Activated CD8-positive, alpha-beta T cell treated with anti-CD3 and anti-CD28 coated beads for 36 hours (primary cell): ENCODE measurements around the gene ATXN1. TPM values are rescaled to one million over a fixed set of nuclear protein-coding genes. Genes with fewer than 3 reads are reported as not detected.
A peak's percentile ranks its signal among the peaks of the same experiment; 100 is the strongest.

Source experiments
- ATAC-seq: fragments of 200-7000 bp; cut with Tn5 transposase; one replicate; pipeline ENCODE4 v1.10.0; 2021; ENCODE audit warnings: mild to moderate bottlenecking, moderate library complexity
- CTCF ChIA-PET: fragments of 350-600 bp; sonication (Branson Sonifier 250); formaldehyde crosslinking; loops from one replicate; lab custom pipeline; 2021; ENCODE audit warnings: antibody characterized with exemption; lab: Charles Lee
- POLR2A ChIA-PET: fragments of 350-600 bp; sonication (Branson Sonifier 250); formaldehyde crosslinking; loops from one replicate; lab custom pipeline; 2021; ENCODE audit warnings: antibody characterized with exemption; lab: Charles Lee
- DNase-seq: peaks from one replicate; pipeline ENCODE4 v3.0.0-alpha.2; 2020
- H3K27ac Mint-ChIP-seq: one replicate; pipeline ENCODE4 v1.8.0; 2021; ENCODE audit warnings: mild to moderate bottlenecking, mixed read lengths
- H3K27me3 Mint-ChIP-seq: one replicate; pipeline ENCODE4 v1.8.0; 2021; ENCODE audit warnings: mixed read lengths
- H3K36me3 Mint-ChIP-seq: one replicate; pipeline ENCODE4 v1.8.0; 2021; ENCODE audit warnings: low read depth, mixed read lengths
- H3K4me1 Mint-ChIP-seq: one replicate; pipeline ENCODE4 v1.8.0; 2021; ENCODE audit warnings: low read depth, mixed read lengths
- H3K4me3 Mint-ChIP-seq: one replicate; pipeline ENCODE4 v1.8.0; 2021; ENCODE audit warnings: mild to moderate bottlenecking, moderate library complexity, mixed read lengths
- H3K9me3 Mint-ChIP-seq: one replicate; pipeline ENCODE4 v1.8.0; 2021; ENCODE audit warnings: mixed read lengths
- intact Hi-C: fragments of 100-400 bp; cut with micrococcal nuclease; formaldehyde crosslinking; loops from one replicate; pipeline ENCODE4 v1.10.0; 2022
- total RNA-seq, 2 experiments: library from RNA; stranded (reverse); gene quantifications; one replicate each; pipeline ENCODE4 v1.2.3, GENCODE V29; 2021
- TF ChIP-seq, protein P1 (sequence below): fragments of 200-600 bp; IDR thresholded peaks from one replicate; pipeline ENCODE4 v1.8.0; 2022; ENCODE audit warnings: antibody characterized with exemption, mild to moderate bottlenecking

Gene ATXN1
- total RNA-seq, 2 experiments from 2014 or later = 35.4 to 40.8 TPM

DNA sequence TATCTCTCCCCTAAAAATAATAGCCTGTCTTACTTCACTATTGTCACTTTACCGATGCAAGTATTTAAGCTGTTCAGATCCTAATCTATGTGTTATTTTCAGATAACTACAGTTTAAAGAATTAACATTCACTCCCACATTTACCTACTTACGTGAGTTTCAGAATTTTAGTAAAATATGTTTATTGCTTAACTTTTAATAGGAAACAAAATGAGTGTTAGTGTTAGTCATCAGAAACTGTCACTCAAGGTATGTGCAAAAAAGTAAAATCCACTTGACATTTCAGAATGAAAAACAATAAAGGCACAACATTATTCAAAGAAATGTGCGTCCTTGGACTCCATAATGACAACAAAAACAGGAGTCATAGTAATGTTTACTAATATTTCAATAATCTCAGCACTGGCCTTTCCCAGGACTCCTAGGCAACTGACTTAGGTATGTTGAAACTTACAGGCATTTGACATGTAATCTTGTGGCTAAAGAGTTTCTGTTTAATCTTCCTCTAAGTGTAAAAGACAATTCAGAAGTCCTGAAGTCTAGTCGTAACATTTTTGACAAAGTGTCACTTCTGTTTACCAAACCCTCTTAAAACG is 4.5 kb downstream of the ATXN1 start:
- Mint-ChIP-seq H3K4me3 (peak overlapping the region; percentile 35), H3K27me3 (no peaks in the 10 kb centered on the region), H3K36me3 (peaks cover 30% of the 10 kb centered on the region), H3K9me3 (no peaks in the 10 kb centered on the region), H3K4me1 (peaks cover 56% of the 10 kb centered on the region), H3K27ac (peak overlapping the region; percentile 32)
- no peak for ATAC-seq
- no peak for DNase-seq
- POLR2A ChIA-PET = interaction anchor here (0.6 to 2.6 kb wide), 4 partner anchors 9 to 425 kb away, joined by 3 to 10 read pairs (median 3); no protein-coding TSS in a partner anchor
- intact Hi-C loops = no loop called here
- CTCF ChIA-PET = interaction anchor here (1.0 to 3.4 kb wide), 4 partner anchors 10 to 58 kb away, joined by 3 to 17 read pairs (median 8); no protein-coding TSS in a partner anchor
- TF ChIP-seq, protein P1, sequence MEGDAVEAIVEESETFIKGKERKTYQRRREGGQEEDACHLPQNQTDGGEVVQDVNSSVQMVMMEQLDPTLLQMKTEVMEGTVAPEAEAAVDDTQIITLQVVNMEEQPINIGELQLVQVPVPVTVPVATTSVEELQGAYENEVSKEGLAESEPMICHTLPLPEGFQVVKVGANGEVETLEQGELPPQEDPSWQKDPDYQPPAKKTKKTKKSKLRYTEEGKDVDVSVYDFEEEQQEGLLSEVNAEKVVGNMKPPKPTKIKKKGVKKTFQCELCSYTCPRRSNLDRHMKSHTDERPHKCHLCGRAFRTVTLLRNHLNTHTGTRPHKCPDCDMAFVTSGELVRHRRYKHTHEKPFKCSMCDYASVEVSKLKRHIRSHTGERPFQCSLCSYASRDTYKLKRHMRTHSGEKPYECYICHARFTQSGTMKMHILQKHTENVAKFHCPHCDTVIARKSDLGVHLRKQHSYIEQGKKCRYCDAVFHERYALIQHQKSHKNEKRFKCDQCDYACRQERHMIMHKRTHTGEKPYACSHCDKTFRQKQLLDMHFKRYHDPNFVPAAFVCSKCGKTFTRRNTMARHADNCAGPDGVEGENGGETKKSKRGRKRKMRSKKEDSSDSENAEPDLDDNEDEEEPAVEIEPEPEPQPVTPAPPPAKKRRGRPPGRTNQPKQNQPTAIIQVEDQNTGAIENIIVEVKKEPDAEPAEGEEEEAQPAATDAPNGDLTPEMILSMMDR = no peak

DNA sequence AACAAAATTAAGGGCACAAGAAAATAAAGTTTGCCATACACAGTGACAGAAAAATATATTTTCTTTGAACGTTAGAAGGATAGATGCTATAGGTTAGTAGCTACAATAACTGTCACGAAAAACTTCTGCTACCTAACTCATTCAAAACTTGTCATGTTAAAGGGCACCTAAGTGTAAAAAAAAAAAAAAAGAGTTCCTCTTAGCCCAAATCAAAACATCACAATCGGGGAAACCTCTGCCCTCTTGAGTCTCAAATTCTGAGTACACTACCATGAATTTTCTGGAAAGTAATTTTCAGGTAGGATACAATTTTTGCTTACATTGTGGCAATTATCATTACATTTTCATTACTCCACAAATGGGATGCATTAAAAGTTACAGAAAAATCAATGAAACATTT is 5.7 kb downstream of the ATXN1 start:
- CTCF ChIA-PET = interaction anchor here (1.5 kb wide), 1 partner anchor 11 kb away, joined by 4 read pairs; no protein-coding TSS in a partner anchor
- Mint-ChIP-seq H3K4me1 (peaks cover 59% of the 10 kb centered on the region), H3K4me3 (no peak overlapping the region), H3K27me3 (no peaks in the 10 kb centered on the region), H3K36me3 (peaks cover 33% of the 10 kb centered on the region), H3K27ac (no peak overlapping the region), H3K9me3 (no peaks in the 10 kb centered on the region)
- ATAC-seq (no peak), DNase-seq (no peak)
- intact Hi-C loops = no loop called here
- POLR2A ChIA-PET = no interaction called here
- TF ChIP-seq, protein P1 = no peak

DNA sequence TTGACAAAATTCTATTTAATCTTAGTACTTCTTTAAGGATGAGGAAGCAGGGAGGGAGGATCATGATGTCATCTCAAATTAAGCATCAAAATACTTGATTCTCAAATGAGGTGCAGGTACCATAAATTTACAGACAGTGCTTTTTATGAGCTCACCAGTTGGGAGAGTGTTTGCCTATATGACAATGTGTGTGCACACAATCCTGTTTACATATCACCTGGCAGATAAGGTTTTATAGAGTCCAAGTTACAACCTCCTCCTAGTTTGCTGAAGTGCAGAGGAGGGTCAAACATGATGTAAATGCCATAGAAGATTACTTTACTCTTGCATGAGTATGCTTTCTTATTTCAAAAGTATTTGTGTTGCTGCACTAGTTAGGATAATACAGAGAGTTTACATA is 6.4 kb downstream of the ATXN1 start:
- TF ChIP-seq, protein P1 = no peak
- H3K9me3 Mint-ChIP-seq = no peaks in the 10 kb centered on the region
- no peaks in the 10 kb centered on the region for H3K27me3 Mint-ChIP-seq
- no peak overlapping the region for H3K27ac Mint-ChIP-seq
- ChIA-PET CTCF (interaction anchor here (1.4 to 1.7 kb wide), 3 partner anchors 8 to 241 kb away, joined by 3 to 10 read pairs (median 4); no protein-coding TSS in a partner anchor), POLR2A (interaction anchor here (1.0 to 1.2 kb wide), 2 partner anchors 10 to 27 kb away, joined by 3 read pairs; no protein-coding TSS in a partner anchor)
- ATAC-seq (no peak), DNase-seq (no peak)
- intact Hi-C loops = no loop called here
- H3K4me3 Mint-ChIP-seq = no peak overlapping the region
- peaks cover 37% of the 10 kb centered on the region for H3K36me3 Mint-ChIP-seq
- peaks cover 62% of the 10 kb centered on the region for H3K4me1 Mint-ChIP-seq

DNA sequence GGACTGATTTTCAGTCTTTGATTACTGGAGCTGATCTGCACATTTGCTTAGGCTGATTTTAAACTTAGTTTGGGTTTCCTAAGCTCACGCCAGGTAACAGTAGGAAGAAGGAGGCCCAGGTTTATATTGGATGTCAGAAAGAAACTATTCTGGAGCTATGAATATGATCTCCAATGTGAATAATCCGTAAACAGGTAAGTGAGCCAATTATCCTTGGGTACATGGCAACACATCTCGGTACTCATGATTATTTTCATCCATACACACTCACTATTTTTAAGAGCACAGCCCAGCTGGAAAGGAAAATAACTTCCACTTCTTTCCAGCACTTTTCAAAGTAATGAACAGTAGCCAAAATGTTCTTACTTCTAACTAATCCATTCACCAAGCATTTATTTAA is 7.0 kb downstream of the ATXN1 start:
- H3K4me3 Mint-ChIP-seq = no peak overlapping the region
- no peak for DNase-seq
- H3K36me3 Mint-ChIP-seq = peaks cover 42% of the 10 kb centered on the region
- no peak overlapping the region for H3K27ac Mint-ChIP-seq
- no peaks in the 10 kb centered on the region for H3K9me3 Mint-ChIP-seq
- POLR2A ChIA-PET = interaction anchor here (1.0 to 1.2 kb wide), 2 partner anchors 9 to 26 kb away, joined by 3 read pairs; no protein-coding TSS in a partner anchor
- ATAC-seq = no peak
- TF ChIP-seq, protein P1 = no peak
- peaks cover 68% of the 10 kb centered on the region for H3K4me1 Mint-ChIP-seq
- intact Hi-C loops = no loop called here
- H3K27me3 Mint-ChIP-seq = no peaks in the 10 kb centered on the region
- CTCF ChIA-PET = interaction anchor here (1.4 to 1.7 kb wide), 3 partner anchors 9 to 241 kb away, joined by 3 to 10 read pairs (median 4); no protein-coding TSS in a partner anchor

DNA sequence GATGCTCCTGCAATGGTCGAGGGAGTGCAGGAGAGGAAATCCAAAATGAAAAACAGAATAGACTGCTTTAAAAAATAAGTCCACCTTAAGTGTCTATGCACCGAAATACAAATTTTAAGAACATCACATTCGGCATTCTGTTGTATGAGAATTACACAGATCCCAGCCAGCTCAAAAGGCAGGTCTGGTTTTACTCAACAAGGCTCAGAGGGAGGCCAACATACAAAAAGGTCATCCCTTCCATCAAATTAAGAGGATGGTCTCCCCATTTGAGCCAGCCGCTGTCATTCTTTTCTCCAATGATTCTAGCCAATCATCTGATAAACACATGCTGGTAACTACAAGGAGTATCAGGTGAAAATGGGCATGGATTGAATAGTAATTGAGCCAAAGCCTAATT is 7.9 kb downstream of the ATXN1 start:
- POLR2A ChIA-PET = interaction anchor here (0.7 kb wide), 2 partner anchors 32 to 1229 kb away, joined by 3 read pairs; no protein-coding TSS in a partner anchor
- no peaks in the 10 kb centered on the region for H3K27me3 Mint-ChIP-seq
- CTCF ChIA-PET = interaction anchor here (1.4 to 1.7 kb wide), 2 partner anchors 10 to 240 kb away, joined by 3 to 10 read pairs; no protein-coding TSS in a partner anchor
- H3K4me1 Mint-ChIP-seq = peaks cover 67% of the 10 kb centered on the region
- no peak overlapping the region for H3K4me3 Mint-ChIP-seq
- ATAC-seq (no peak), DNase-seq (no peak)
- H3K36me3 Mint-ChIP-seq = peaks cover 40% of the 10 kb centered on the region
- TF ChIP-seq, protein P1 = no peak
- intact Hi-C loops = no loop called here
- H3K9me3 Mint-ChIP-seq = no peaks in the 10 kb centered on the region
- H3K27ac Mint-ChIP-seq = no peak overlapping the region
